GM12872 (cell line): ENCODE data around the gene TTC39B.

Experiments
- CTCF ChIP-seq: IDR thresholded peaks from 3 replicates; pipeline ENCODE4 v1.5.1; 2011; ENCODE audit warnings: low read depth, mild to moderate bottlenecking, low read length, moderate library complexity; ENCODE audit not compliant: insufficient read depth

Gene TTC39B

DNA sequence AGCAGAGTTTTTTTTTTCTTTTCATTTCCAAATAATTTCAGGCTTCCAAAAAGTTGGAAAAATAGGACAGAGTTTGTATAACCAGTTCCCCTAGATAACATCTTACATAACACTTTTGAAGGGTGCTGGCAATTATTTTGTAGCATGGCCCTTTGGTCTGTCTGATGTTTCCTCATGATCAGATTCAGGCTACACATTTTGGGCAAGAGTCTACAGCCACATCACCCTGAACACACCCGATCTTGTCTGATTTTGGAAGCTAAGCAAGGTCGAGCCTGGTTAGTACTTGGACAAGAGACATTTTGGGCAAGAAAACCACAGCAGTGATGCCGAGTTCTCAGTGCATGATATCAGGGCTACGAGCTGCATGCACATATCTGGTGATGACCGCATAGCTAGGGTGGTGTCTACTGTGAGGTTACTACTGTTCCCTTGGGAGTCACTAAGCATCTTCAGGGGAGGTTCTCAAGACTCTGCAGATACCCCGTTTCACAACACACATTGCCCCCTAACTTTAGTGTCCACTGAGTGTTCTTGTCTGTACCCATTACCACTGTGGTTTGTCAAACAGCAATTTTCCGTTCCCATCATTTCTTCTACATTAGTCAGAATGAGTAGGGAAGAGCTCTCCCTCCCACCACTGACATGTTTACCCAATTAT is 86.2 kb downstream of the TTC39B start:
- TF ChIP-seq CTCF, result no peak

- TF ChIP-seq CTCF, result no peak
Measured at GRCh38 chr9:15219546-15219945, 87.5 kb downstream of the TTC39B start.

DNA sequence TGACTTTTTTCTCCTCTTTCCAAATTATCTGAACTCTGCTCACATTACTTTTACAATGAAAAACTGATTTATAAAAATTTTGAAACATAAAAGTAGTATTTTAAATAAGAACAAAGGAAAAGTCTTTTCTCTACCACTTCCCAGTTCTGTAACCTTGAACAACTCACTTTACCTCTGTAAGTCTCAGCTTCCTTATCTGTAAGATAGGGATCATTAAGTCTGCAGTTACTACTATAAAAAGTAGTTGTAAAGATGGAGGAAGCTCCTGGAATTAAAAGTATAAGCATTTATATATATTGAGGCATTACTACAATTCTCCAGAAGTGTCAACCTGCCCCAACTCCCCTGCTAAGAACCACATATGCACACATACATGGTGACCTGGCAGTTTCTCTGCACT is 88.0 kb downstream of the TTC39B start:
- TF ChIP-seq CTCF, result no peak

GRCh38 chr9:15213249-15213648 is 93.8 kb downstream of the TTC39B start:
- no peak for TF ChIP-seq CTCF

- no peak for TF ChIP-seq CTCF
Measured at GRCh38 chr9:15211815-15212495, 95.1 kb downstream of the TTC39B start.

DNA sequence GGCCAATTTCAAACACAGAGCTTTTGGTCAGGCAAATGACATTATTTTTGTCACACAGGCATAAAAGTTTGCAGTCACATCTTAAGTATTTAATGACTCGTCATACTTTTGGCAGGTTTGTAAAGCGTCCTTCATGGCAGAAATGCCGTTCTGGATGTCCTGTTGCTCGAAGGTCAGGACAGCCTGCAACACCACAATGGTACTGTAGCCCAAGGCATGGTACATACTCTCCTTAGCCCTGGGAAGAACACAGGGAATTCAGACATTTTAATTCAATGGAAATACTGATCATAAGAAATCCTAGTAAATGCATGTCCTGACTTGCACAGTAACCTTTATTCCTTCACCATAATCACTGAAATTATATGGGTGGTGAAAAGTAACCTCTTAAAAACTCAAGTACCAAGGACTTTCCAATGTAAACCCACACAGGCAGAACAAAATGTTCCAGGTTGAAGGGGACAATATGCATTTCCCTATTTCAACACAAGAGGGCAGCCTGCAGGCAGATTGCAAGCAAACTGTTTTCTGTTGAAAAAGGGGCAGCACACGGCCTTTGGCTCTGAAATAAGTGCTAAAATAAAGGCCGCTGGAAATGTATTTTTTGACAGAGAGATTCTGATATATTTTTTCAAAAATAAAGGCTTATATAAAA is 95.7 kb downstream of the TTC39B start:
- TF ChIP-seq CTCF, result peak; percentile 82

GRCh38 chr9:15206903-15207696 is 99.9 kb downstream of the TTC39B start:
- TF ChIP-seq CTCF, result no peak
